Activated naive CD8-positive, alpha-beta T cell (primary cell): ENCODE results near the gene DKC1.

Experiments
- H3K27ac Mint-ChIP-seq: one replicate; pipeline ENCODE4 v1.8.0; 2021; ENCODE audit warnings: mixed read lengths
- H3K27me3 Mint-ChIP-seq: one replicate; pipeline ENCODE4 v1.8.0; 2021; ENCODE audit warnings: mixed read lengths
- H3K36me3 Mint-ChIP-seq: one replicate; pipeline ENCODE4 v1.8.0; 2021; ENCODE audit warnings: mixed read lengths
- H3K4me1 Mint-ChIP-seq: one replicate; pipeline ENCODE4 v1.8.0; 2021; ENCODE audit warnings: low read depth, mixed read lengths
- H3K4me3 Mint-ChIP-seq: one replicate; pipeline ENCODE4 v1.8.0; 2021; ENCODE audit warnings: mild to moderate bottlenecking, mixed read lengths
- H3K9me3 Mint-ChIP-seq: one replicate; pipeline ENCODE4 v1.8.0; 2021; ENCODE audit warnings: low read depth, mixed read lengths

The DKC1 gene

GRCh38 chrX:154762537-154763296, at the start of gene DKC1:
Gene DKC1 (plus strand): TSS chrX:154762864. CDS start chrX:154762966, 102 bp downstream.
- Mint-ChIP-seq H3K9me3 (no peaks in the 10 kb centered on the region), H3K27ac (peak within 1 kb of the TSS; percentile 95), H3K4me3 (peak within 1 kb of the TSS; percentile 91), H3K36me3 (peaks cover 3% of the 10 kb centered on the region), H3K4me1 (peaks cover 34% of the 10 kb centered on the region), H3K27me3 (no peaks in the 10 kb centered on the region)

GRCh38 chrX:154714925-154715324, 47.7 kb upstream of the DKC1 start:
- Mint-ChIP-seq H3K4me1 (peaks cover 49% of the 10 kb centered on the region), H3K27ac (no peak overlapping the region), H3K27me3 (no peaks in the 10 kb centered on the region), H3K4me3 (no peak overlapping the region), H3K36me3 (peaks cover 5% of the 10 kb centered on the region), H3K9me3 (no peaks in the 10 kb centered on the region)

DNA sequence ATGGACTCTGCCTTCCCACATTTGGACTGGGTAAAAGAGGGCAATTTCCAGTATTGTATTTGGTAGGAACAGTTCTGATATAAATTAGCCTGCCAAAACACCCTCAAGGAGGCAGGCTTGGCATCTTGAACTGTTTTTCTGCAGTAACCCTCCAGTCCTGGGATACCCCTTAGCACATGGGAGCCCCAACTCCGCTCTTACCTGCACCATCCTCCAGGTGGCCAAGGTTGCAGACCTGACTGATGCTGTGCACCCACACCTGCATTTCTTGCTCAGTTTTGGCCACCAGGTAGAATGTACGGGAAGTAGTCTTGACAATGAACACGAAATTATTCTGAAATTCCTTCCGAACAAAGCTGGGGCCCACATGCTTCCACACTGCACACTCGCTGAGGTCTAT, 46.8 kb upstream of the DKC1 start:
- no peak overlapping the region for H3K4me3 Mint-ChIP-seq
- no peaks in the 10 kb centered on the region for H3K9me3 Mint-ChIP-seq
- peaks cover 51% of the 10 kb centered on the region for H3K4me1 Mint-ChIP-seq
- H3K36me3 Mint-ChIP-seq: peaks cover 3% of the 10 kb centered on the region
- no peaks in the 10 kb centered on the region for H3K27me3 Mint-ChIP-seq
- no peak overlapping the region for H3K27ac Mint-ChIP-seq

- peak overlapping the region; percentile 61 for H3K4me3 Mint-ChIP-seq
- H3K4me1 Mint-ChIP-seq: peaks cover 40% of the 10 kb centered on the region
Measured at GRCh38 chrX:154717824-154718223, 44.8 kb upstream of the DKC1 start.

GRCh38 chrX:154718616-154719015, 44.0 kb upstream of the DKC1 start:
- H3K4me3 Mint-ChIP-seq: peak overlapping the region; percentile 61
- peaks cover 37% of the 10 kb centered on the region for H3K4me1 Mint-ChIP-seq
- H3K27me3 Mint-ChIP-seq: no peaks in the 10 kb centered on the region
- H3K36me3 Mint-ChIP-seq: no peaks in the 10 kb centered on the region
- no peaks in the 10 kb centered on the region for H3K9me3 Mint-ChIP-seq
- H3K27ac Mint-ChIP-seq: peak overlapping the region; percentile 83

More at GRCh38 chrX:154717824-154718223, 44.8 kb upstream of the DKC1 start:
- H3K27me3 Mint-ChIP-seq: no peaks in the 10 kb centered on the region
- peak overlapping the region; percentile 83 for H3K27ac Mint-ChIP-seq
- no peaks in the 10 kb centered on the region for H3K36me3 Mint-ChIP-seq
- no peaks in the 10 kb centered on the region for H3K9me3 Mint-ChIP-seq

DNA sequence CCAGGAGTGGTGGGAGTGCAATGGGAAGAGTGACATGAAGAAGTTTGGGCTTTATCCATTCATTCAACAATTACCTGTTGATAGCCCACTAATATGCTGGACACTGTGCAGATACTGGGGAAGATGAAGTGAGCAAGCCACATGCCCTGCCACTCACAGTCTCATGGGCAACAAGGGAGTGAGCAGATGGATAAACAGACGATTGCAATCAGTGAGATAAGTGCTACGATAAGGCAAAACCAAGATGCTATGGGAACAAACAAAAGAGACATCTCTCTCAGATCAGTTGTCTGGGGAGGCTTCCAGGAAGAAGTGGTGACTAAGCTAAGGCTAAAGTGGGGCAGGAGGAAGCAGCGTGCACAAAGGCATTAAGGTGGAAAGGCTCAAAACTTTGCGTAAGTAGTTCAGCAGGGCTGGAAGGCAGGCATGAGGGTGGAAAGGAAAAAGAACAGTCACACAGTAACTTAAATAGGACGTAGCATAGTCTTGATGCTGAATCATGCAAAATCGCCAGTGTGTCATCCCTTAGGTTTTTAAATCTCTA, 43.5 kb upstream of the DKC1 start:
- Mint-ChIP-seq H3K4me3 (peak overlapping the region; percentile 56), H3K27ac (peak overlapping the region; percentile 83), H3K27me3 (no peaks in the 10 kb centered on the region), H3K36me3 (no peaks in the 10 kb centered on the region), H3K4me1 (peaks cover 37% of the 10 kb centered on the region), H3K9me3 (no peaks in the 10 kb centered on the region)

GRCh38 chrX:154720067-154720466, 42.6 kb upstream of the DKC1 start:
- no peaks in the 10 kb centered on the region for H3K36me3 Mint-ChIP-seq
- H3K27ac Mint-ChIP-seq: no peak overlapping the region
- H3K4me3 Mint-ChIP-seq: no peak overlapping the region
- no peaks in the 10 kb centered on the region for H3K27me3 Mint-ChIP-seq
- no peaks in the 10 kb centered on the region for H3K9me3 Mint-ChIP-seq
- H3K4me1 Mint-ChIP-seq: peaks cover 44% of the 10 kb centered on the region

- Mint-ChIP-seq H3K27me3 (no peaks in the 10 kb centered on the region), H3K4me3 (no peak overlapping the region), H3K4me1 (peaks cover 55% of the 10 kb centered on the region)
Measured at GRCh38 chrX:154721155-154721554, 41.5 kb upstream of the DKC1 start.

DNA sequence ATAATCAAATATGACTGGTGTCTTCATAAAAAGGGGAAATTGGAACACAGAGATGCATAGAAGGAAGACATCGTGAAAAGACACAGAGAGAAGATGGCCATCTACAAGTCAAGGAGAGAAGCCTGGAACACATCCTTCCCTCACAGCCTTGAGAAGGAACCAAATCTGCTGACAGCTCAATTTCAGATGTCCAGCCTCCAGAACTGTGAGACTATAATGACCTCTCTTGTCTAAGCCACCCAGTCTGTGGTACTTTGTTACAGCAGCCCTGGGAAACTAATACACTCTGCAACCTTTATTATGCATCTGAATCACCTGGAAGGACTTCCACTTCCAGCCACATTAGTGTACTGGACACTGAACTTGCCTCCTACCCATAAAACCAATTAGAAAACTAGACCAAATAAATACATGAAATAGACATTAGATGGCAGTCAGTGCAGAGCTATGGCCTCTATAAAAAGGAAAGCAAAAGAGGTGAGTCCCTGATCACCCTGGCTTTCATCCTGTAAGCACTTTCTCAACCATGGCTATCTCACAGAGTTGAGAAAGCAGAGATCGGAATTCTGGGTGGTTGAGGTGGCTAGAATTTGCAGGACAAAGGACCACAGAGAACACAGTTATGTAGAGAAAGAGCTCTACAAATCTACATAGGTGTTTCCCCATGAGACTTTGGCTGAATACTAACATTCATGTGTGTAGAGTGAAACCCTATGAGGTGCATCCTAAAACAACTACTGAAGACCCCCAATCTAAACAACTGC, 37.5 kb upstream of the DKC1 start:
- no peak overlapping the region for H3K4me3 Mint-ChIP-seq
- peaks cover 4% of the 10 kb centered on the region for H3K36me3 Mint-ChIP-seq
- H3K27me3 Mint-ChIP-seq: no peaks in the 10 kb centered on the region
- no peak overlapping the region for H3K27ac Mint-ChIP-seq
- peaks cover 52% of the 10 kb centered on the region for H3K4me1 Mint-ChIP-seq
- H3K9me3 Mint-ChIP-seq: no peaks in the 10 kb centered on the region

More at GRCh38 chrX:154721155-154721554, 41.5 kb upstream of the DKC1 start:
- Mint-ChIP-seq H3K36me3 (no peaks in the 10 kb centered on the region), H3K9me3 (no peaks in the 10 kb centered on the region), H3K27ac (no peak overlapping the region)

GRCh38 chrX:154727418-154727817, 35.2 kb upstream of the DKC1 start:
- Mint-ChIP-seq H3K27ac (no peak overlapping the region), H3K9me3 (no peaks in the 10 kb centered on the region), H3K36me3 (peaks cover 4% of the 10 kb centered on the region), H3K4me1 (peaks cover 72% of the 10 kb centered on the region), H3K27me3 (no peaks in the 10 kb centered on the region), H3K4me3 (no peak overlapping the region)

DNA sequence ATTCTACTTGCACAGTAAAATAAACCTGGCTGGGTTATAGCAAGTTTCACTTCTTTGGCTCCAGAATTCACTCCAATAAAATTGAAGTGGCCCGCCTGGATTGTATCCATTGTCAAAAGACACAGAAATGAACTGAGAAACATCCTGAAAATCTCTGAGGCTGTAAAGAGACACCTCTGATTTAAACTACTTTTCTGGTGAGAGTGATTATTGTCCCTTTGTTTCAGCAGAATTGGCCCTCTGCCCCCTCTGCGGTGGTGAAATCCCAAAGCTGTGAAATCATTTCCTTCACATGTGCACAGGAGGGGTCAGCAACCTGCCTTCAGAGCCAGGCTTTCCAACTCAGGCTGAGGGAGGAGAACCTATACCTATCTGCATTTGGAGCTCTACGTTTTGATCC, 34.8 kb upstream of the DKC1 start:
- Mint-ChIP-seq H3K9me3 (no peaks in the 10 kb centered on the region), H3K4me3 (no peak overlapping the region), H3K36me3 (peaks cover 4% of the 10 kb centered on the region), H3K27me3 (no peaks in the 10 kb centered on the region), H3K27ac (no peak overlapping the region), H3K4me1 (peaks cover 76% of the 10 kb centered on the region)

DNA sequence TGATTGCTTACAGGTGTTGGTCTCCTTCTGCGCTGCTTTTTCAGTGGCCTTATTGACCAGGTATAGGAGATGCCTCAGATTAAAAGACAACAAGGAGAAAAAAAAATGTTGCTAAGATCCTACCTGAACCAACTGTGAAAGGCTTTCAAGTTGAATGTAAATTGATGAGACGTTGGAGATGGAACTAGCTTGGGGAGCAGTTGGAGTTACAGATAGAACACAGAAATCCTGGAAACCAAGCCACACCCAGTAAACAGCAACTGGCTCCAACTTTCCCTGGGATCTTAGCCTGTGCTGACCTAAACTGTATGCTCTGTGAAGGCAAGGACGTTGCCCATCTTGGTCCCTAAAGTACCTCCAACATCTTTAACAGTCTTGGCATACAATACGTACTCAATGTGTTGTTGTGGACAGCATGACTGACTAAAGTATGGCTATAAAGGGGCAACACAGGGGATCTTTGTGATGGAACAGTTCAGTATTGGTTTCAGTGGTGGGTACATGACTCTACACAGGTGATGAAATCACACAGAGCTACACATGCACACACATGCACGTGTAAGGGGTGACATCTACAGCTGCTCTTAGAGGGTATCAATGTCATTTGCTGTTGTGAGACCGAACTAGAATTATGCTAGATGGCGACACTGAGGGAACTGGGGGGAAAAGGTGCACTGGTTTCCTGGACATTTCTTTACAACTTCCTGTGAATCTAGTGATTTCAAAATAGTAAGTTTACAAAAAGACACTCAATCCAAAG, 34.1 kb upstream of the DKC1 start:
- Mint-ChIP-seq H3K36me3 (peaks cover 4% of the 10 kb centered on the region), H3K27me3 (no peaks in the 10 kb centered on the region), H3K9me3 (no peaks in the 10 kb centered on the region), H3K4me1 (peaks cover 81% of the 10 kb centered on the region), H3K4me3 (no peak overlapping the region), H3K27ac (peak overlapping the region; percentile 46)

- no peak overlapping the region for H3K4me3 Mint-ChIP-seq
- no peak overlapping the region for H3K27ac Mint-ChIP-seq
- no peaks in the 10 kb centered on the region for H3K9me3 Mint-ChIP-seq
- peaks cover 87% of the 10 kb centered on the region for H3K4me1 Mint-ChIP-seq
- H3K36me3 Mint-ChIP-seq: peaks cover 4% of the 10 kb centered on the region
- H3K27me3 Mint-ChIP-seq: no peaks in the 10 kb centered on the region
Measured at GRCh38 chrX:154729439-154729838, 33.2 kb upstream of the DKC1 start.

DNA sequence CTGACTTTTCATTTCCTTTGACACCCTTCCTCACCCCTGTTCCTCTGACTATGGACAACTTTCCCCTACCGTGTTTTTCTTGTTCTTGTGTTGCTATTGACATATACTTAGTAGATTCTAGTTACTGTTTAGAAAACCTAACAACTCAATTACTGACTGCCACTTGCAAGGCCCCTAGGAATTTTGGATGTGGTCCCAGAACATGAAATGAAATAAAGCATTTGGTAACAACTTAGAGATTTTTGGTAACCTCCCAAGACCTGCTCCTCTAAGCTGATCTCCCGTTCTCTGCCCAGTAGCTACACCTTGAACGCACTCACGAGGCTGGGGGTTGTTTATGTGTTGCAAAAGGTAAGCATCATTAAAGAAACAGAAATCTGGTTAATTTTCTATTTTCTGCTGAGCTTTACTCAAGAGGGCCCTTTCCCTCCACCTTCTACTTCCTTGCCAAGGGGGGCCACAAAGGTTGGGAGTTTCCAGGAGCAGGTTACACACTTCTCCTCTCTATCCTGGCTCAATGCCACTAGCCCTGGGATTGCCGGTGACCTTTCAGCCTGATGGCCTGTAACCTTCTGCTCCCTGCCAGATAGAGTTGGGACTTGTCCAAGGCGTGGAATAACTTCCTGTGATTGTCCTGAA, 32.3 kb upstream of the DKC1 start:
- Mint-ChIP-seq H3K36me3 (peaks cover 4% of the 10 kb centered on the region), H3K4me1 (peaks cover 88% of the 10 kb centered on the region), H3K9me3 (no peaks in the 10 kb centered on the region), H3K27ac (peak overlapping the region; percentile 76), H3K27me3 (no peaks in the 10 kb centered on the region), H3K4me3 (no peak overlapping the region)
